ENCODE results near the gene PODXL2. TPM values are rescaled to one million over a fixed set of nuclear protein-coding genes. Genes with fewer than 3 reads are reported as not detected.

The PODXL2 gene
- total RNA-seq, 1 donor from 2014 or later = 10.7 TPM

DNA sequence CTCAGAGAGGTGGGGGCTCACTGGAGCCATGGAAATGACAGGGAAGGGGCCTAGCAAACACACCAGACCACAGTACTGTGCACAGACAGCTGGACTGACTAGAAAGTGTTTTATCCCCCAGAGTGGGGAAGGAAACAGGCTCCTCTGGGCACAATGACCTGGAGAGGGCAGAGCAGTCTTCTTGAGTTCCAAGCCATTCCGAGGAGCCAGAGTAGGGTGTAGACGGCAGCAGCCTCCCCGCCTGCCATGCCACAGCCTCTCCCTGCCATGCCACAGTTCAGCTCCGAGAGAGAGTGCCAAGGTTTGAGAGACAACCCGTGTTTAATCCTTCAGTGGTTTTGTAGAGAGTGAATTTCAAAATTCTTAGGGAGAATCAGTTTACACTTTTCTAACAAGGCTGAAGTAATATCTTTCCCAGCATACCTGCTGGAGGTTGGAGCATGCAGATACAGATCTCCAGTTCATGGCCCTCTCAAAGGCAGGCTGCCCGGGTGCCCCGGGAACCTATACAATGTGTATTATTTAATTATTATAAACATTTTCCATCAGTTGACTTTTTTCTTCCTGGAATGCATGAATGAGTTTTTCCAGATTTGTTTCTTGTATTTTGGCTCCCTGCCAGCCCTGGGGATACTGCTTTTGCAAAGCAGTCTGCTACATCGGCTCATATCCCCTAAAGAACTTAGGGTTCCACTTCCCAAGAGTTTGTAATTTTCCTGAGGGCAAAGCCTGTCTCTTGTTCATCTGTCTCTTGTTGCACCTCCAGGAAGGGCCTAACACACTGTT is 3.2 kb downstream of the PODXL2 start:
- H3K27ac Mint-ChIP-seq (ENCODE audit: unreplicated experiment) = no peak overlapping the region
- no peak for DNase-seq (ENCODE audit: low spot score)
- no peaks in the 10 kb centered on the region for H3K9me3 Mint-ChIP-seq (ENCODE audit: low read depth)
- peaks cover 12% of the 10 kb centered on the region for H3K4me1 Mint-ChIP-seq (ENCODE audit: low read depth)
- no peak overlapping the region for H3K4me3 Mint-ChIP-seq (ENCODE audit: unreplicated experiment)
- no peaks in the 10 kb centered on the region for H3K36me3 Mint-ChIP-seq (ENCODE audit: low read depth)
- TF ChIP-seq, protein P1, sequence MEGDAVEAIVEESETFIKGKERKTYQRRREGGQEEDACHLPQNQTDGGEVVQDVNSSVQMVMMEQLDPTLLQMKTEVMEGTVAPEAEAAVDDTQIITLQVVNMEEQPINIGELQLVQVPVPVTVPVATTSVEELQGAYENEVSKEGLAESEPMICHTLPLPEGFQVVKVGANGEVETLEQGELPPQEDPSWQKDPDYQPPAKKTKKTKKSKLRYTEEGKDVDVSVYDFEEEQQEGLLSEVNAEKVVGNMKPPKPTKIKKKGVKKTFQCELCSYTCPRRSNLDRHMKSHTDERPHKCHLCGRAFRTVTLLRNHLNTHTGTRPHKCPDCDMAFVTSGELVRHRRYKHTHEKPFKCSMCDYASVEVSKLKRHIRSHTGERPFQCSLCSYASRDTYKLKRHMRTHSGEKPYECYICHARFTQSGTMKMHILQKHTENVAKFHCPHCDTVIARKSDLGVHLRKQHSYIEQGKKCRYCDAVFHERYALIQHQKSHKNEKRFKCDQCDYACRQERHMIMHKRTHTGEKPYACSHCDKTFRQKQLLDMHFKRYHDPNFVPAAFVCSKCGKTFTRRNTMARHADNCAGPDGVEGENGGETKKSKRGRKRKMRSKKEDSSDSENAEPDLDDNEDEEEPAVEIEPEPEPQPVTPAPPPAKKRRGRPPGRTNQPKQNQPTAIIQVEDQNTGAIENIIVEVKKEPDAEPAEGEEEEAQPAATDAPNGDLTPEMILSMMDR (IDR thresholded peaks at IDR 0.05) = no peak
- peaks cover 5% of the 10 kb centered on the region for H3K27me3 Mint-ChIP-seq (ENCODE audit: low read depth)

DNA sequence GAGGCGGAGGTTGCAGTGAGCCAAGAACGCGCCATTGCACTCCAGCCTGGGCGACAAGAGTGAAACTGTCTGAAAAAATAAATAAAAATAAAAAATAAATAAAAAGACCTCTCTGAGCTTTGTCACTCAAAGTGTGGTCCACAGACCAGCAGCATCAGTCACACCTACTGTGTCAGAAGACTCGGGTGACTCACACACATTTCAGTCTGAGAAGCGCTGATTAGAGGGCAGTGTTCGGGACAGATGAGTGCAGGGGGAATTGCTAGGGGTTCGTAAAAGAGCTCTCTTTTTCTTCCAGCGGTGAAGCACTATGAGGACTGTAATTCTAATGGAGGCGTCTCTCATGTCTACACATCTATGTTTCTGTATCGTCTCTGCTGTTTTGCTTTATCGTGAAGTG is 5.7 kb downstream of the PODXL2 start:
- TF ChIP-seq, protein P1 (IDR thresholded peaks at IDR 0.05) = no peak
- Mint-ChIP-seq H3K27me3 (ENCODE audit: low read depth) (peaks cover 3% of the 10 kb centered on the region), H3K4me1 (ENCODE audit: low read depth) (peaks cover 7% of the 10 kb centered on the region), H3K9me3 (ENCODE audit: low read depth) (no peaks in the 10 kb centered on the region), H3K27ac (ENCODE audit: unreplicated experiment) (no peak overlapping the region), H3K36me3 (ENCODE audit: low read depth) (no peaks in the 10 kb centered on the region), H3K4me3 (ENCODE audit: unreplicated experiment) (no peak overlapping the region)
- no peak for DNase-seq (ENCODE audit: low spot score)

DNA sequence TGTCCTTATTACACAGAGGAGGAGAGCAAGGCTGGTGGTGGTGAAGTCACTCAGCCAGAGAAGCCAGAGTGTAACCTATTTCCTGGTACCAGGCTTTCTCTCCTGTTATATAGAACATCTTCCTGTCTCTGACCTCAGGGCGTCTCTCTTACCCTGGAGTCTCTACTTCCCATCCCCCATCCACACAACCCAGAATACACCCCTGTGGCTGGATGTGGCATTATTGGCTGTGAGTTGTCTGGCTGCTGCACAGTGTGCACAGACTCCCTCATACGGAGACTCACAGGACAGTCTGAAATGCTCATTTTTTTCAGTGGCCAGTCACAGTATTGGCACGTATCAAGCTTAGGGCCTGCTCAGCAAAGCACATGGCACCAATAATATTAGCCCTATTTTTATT is 8.6 kb downstream of the PODXL2 start:
- TF ChIP-seq, protein P1 (IDR thresholded peaks at IDR 0.05) = no peak
- H3K36me3 Mint-ChIP-seq (ENCODE audit: low read depth) = no peaks in the 10 kb centered on the region
- H3K4me3 Mint-ChIP-seq (ENCODE audit: unreplicated experiment) = no peak overlapping the region
- no peak for DNase-seq (ENCODE audit: low spot score)
- no peaks in the 10 kb centered on the region for H3K4me1 Mint-ChIP-seq (ENCODE audit: low read depth)
- peaks cover 2% of the 10 kb centered on the region for H3K27me3 Mint-ChIP-seq (ENCODE audit: low read depth)
- H3K27ac Mint-ChIP-seq (ENCODE audit: unreplicated experiment) = no peak overlapping the region
- no peaks in the 10 kb centered on the region for H3K9me3 Mint-ChIP-seq (ENCODE audit: low read depth)

DNA sequence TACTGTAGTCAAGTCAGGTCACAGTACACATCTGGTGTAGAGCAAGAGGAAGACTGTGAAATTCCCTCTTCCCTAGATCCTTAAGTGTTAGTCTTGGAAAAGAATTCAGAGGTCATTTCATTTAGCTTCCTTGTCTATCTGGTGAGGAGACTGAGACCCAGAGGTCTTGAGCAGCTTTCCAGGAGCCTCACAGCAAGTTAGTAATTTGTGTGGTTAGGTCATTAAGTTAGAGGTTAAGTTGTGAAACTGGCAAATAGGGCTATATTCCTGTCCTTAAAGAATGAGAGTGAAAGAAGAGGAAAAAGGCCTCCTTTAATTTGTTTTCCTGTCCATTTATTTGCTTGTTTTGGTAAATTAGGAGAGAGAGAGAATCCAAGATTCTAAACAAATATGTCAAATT is 9.0 kb downstream of the PODXL2 start:
- TF ChIP-seq, protein P1 (IDR thresholded peaks at IDR 0.05) = no peak
- no peak for DNase-seq (ENCODE audit: low spot score)
- Mint-ChIP-seq H3K4me3 (ENCODE audit: unreplicated experiment) (no peak overlapping the region), H3K36me3 (ENCODE audit: low read depth) (no peaks in the 10 kb centered on the region), H3K27ac (ENCODE audit: unreplicated experiment) (no peak overlapping the region), H3K4me1 (ENCODE audit: low read depth) (no peaks in the 10 kb centered on the region), H3K27me3 (ENCODE audit: low read depth) (peaks cover 2% of the 10 kb centered on the region), H3K9me3 (ENCODE audit: low read depth) (no peaks in the 10 kb centered on the region)

DNA sequence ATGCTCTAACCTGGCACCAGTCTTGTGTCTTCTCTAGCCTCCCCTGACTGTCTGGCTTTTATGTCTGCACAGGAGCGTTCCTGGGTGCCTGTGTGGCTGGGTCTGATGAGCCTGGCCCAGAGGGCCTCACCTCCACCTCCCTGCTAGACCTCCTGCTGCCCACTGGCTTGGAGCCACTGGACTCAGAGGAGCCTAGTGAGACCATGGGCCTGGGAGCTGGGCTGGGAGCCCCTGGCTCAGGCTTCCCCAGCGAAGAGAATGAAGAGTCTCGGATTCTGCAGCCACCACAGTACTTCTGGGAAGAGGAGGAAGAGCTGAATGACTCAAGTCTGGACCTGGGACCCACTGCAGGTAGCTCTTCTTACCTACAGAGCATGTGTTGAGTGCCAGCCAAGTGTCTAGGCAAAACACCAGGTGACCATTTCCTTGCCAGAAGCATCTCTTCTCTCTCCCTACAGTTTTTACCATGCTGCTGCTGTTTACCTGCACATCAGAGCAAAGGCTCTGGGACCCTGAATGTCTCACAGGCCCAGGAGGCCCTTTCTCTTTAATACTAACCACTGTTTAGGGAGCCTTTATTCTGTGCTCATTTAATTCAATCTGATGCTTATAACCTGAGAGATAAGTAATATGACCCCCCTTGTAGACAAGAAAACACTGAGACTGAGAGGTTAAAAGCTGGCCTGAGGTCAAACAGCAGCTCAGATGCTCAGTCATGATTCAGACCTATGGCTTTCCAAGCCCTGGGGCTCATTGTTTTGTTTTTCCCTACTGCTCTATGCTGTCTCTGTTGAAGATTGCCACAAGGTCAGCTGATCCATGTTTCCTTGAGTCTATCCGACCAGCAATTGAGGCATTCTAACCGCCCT is 10.4 kb downstream of the PODXL2 start:
- Mint-ChIP-seq H3K36me3 (ENCODE audit: low read depth) (no peaks in the 10 kb centered on the region), H3K4me1 (ENCODE audit: low read depth) (no peaks in the 10 kb centered on the region), H3K4me3 (ENCODE audit: unreplicated experiment) (no peak overlapping the region), H3K27me3 (ENCODE audit: low read depth) (peaks cover 2% of the 10 kb centered on the region), H3K27ac (ENCODE audit: unreplicated experiment) (no peak overlapping the region), H3K9me3 (ENCODE audit: low read depth) (no peaks in the 10 kb centered on the region)
- TF ChIP-seq, protein P1 (IDR thresholded peaks at IDR 0.05) = no peak
- no peak for DNase-seq (ENCODE audit: low spot score)

All from chondrocyte (in vitro differentiated cells).